CD14-positive monocyte (primary cell): Measurements from ENCODE around the gene LETM1. TPM values are rescaled to one million over a fixed set of nuclear protein-coding genes. Genes with fewer than 3 reads are reported as not detected.

Experiments
- DNase-seq, 3 donors: peaks; one replicate each; pipeline ENCODE4 v3.0.0-alpha.2; 2011 to 2022
- H2AFZ ChIP-seq: 2 replicates; pipeline ENCODE4 v1.6.0; 2012; ENCODE audit warnings: mild to moderate bottlenecking, low read depth, low read length, inconsistent platforms; ENCODE audit not compliant: insufficient read depth, poor library complexity, severe bottlenecking
- H3K27ac ChIP-seq, 2 donors: 1 replicate in 1 of 2; 2 replicates in 1 of 2; pipeline ENCODE4 v1.5.1; 2012 to 2013; ENCODE audit warnings: low read length in 2 of 2, control low read depth in 1 of 2, inconsistent platforms in 1 of 2, low read depth in 1 of 2, mild to moderate bottlenecking in 1 of 2
- H3K27me3 ChIP-seq, 2 donors: one replicate each; pipeline versions ENCODE4 v1.6.0 to v1.6.1; 2011 to 2013; ENCODE audit warnings: low read length in 2 of 2; ENCODE audit not compliant: control insufficient read depth in 2 of 2, insufficient read depth in 2 of 2
- H3K36me3 ChIP-seq, 2 donors: replicated peaks in 1 of 2; 1 replicate in 1 of 2; 2 replicates in 1 of 2; pipeline versions ENCODE4 v1.5.1 to v1.6.1; 2012 to 2013; ENCODE audit warnings: low read length in 2 of 2, control low read depth in 1 of 2, inconsistent platforms in 1 of 2, mild to moderate bottlenecking in 1 of 2; ENCODE audit not compliant: insufficient read depth in 2 of 2, control insufficient read depth in 1 of 2
- H3K4me1 ChIP-seq, 2 donors: 1 replicate in 1 of 2; 2 replicates in 1 of 2; pipeline versions ENCODE4 v1.5.1 to v1.6.1; 2012 to 2013; ENCODE audit warnings: low read length in 2 of 2, control low read depth in 1 of 2, inconsistent platforms in 1 of 2, mild to moderate bottlenecking in 1 of 2, moderate library complexity in 1 of 2; ENCODE audit not compliant: insufficient read depth in 2 of 2, control insufficient read depth in 1 of 2
- H3K4me2 ChIP-seq: replicated peaks from 2 replicates; pipeline ENCODE3; 2012; ENCODE audit warnings: low read length, moderate library complexity, mild to moderate bottlenecking; ENCODE audit not compliant: poor library complexity, severe bottlenecking; ENCODE audit errors: extremely low read depth
- H3K4me3 ChIP-seq, 3 experiments: fragments of 200-600 bp in 1 of 3; sonication (generic) in 1 of 3; replicated peaks in 1 of 3; 1 replicate in 2 of 3; 2 replicates in 1 of 3; pipeline ENCODE4 v1.5.1; 2011 to 2013; ENCODE audit warnings: low read length in 3 of 3, mild to moderate bottlenecking in 3 of 3, control low read depth in 2 of 3, low read depth in 2 of 3, inconsistent platforms in 1 of 3, moderate library complexity in 1 of 3
- H3K79me2 ChIP-seq: 2 replicates; pipeline ENCODE4 v1.6.0; 2012; ENCODE audit warnings: mild to moderate bottlenecking, control low read depth, inconsistent platforms, low read length, moderate library complexity; ENCODE audit not compliant: insufficient read depth
- H3K9ac ChIP-seq: 2 replicates; pipeline ENCODE4 v1.6.0; 2017; ENCODE audit warnings: low read length, mild to moderate bottlenecking; ENCODE audit not compliant: insufficient read depth, poor library complexity, severe bottlenecking
- H3K9me3 ChIP-seq, 2 donors: replicated peaks in 1 of 2; 1 replicate in 1 of 2; 2 replicates in 1 of 2; pipeline versions ENCODE4 v1.5.1 to v1.6.1; 2012 to 2013; ENCODE audit warnings: low read length in 2 of 2, control low read depth in 1 of 2; ENCODE audit not compliant: control insufficient read depth in 1 of 2, insufficient read depth in 1 of 2
- H4K20me1 ChIP-seq: 2 replicates; pipeline ENCODE4 v1.6.0; 2012; ENCODE audit warnings: mild to moderate bottlenecking, low read length, control low read depth, moderate library complexity; ENCODE audit not compliant: insufficient read depth
- H3K27ac Mint-ChIP-seq, 7 donors: one replicate each; pipeline ENCODE4 v1.8.0; 2020; ENCODE audit warnings: mild to moderate bottlenecking in 7 of 7, mixed read lengths in 7 of 7, moderate library complexity in 6 of 7, inconsistent platforms in 2 of 7
- H3K27me3 Mint-ChIP-seq, 3 donors: one replicate each; pipeline ENCODE4 v1.8.0; 2021 to 2022; ENCODE audit warnings: low read depth in 3 of 3, mild to moderate bottlenecking in 3 of 3, mixed read lengths in 3 of 3, moderate library complexity in 3 of 3, inconsistent platforms in 1 of 3
- H3K36me3 Mint-ChIP-seq, 2 donors: one replicate each; pipeline ENCODE4 v1.8.0; 2020; ENCODE audit warnings: mixed read lengths in 2 of 2, inconsistent platforms in 1 of 2, mild to moderate bottlenecking in 1 of 2
- H3K4me1 Mint-ChIP-seq: one replicate; pipeline ENCODE4 v1.8.0; 2020; ENCODE audit warnings: mild to moderate bottlenecking, mixed read lengths
- H3K4me3 Mint-ChIP-seq, 2 donors: one replicate each; pipeline ENCODE4 v1.8.0; 2020; ENCODE audit warnings: mild to moderate bottlenecking in 2 of 2, mixed read lengths in 2 of 2, moderate library complexity in 1 of 2
- H3K9me3 Mint-ChIP-seq, 7 donors: one replicate each; pipeline ENCODE4 v1.8.0; 2020 to 2022; ENCODE audit warnings: mixed read lengths in 7 of 7, mild to moderate bottlenecking in 6 of 7, moderate library complexity in 6 of 7, inconsistent platforms in 2 of 7
- CTCF ChIP-seq: fragments of 200-600 bp; IDR thresholded peaks from one replicate; pipeline ENCODE4 v1.8.0; 2022; ENCODE audit warnings: antibody characterized with exemption, mild to moderate bottlenecking
- WGBS: methylation state at CpG from one replicate; pipeline ENCODE4 v1.1.5; 2013; ENCODE audit warnings: missing lambda C conversion rate; ENCODE audit not compliant: insufficient coverage; 5-methylcytosine and 5-hydroxymethylcytosine counted together
- intact Hi-C, 2 donors: fragments of 100-400 bp; cut with micrococcal nuclease; formaldehyde crosslinking; loops; one replicate each; pipeline versions ENCODE4 v1.15.0 to v1.15.1; 2023
- polyA plus RNA-seq, 3 donors: library from polyadenylated mRNA; depleted of rRNA in 1 of 3; unstranded in 2 of 3; stranded (reverse) in 1 of 3; fragments of 300-500 nt in 2 of 3; fragments of >200 nt in 1 of 3; fragmentation: Illumina TruSeq in 2 of 3; gene quantifications; 1 replicate in 2 of 3; 2 replicates in 1 of 3; pipeline ENCODE4 v1.2.3, GENCODE V29; 2012 to 2021

Gene LETM1
- polyA plus RNA-seq, 3 donors: 6.2 to 18.6 (median 9.0) TPM

GRCh38 chr4:1766106-1767060 is 89.6 kb downstream of the LETM1 start:
- H3K27ac Mint-ChIP-seq: no peak overlapping the region
- H3K4me1 Mint-ChIP-seq: peaks cover 1% of the 10 kb centered on the region
- Histone ChIP-seq H3K9ac (no peak overlapping the region), H3K27me3 (peaks cover 3 to 60% of the 10 kb centered on the region in 2 donors), H3K9me3 (no peaks in the 10 kb centered on the region), H2AFZ (no peak overlapping the region), H3K4me2 (no peak overlapping the region), H3K79me2 (no peaks in the 10 kb centered on the region), H3K27ac (no peak overlapping the region), H3K36me3 (no peaks in the 10 kb centered on the region), H3K4me1 (no peaks in the 10 kb centered on the region), H3K4me3 (no peak overlapping the region), H4K20me1 (no peaks in the 10 kb centered on the region)
- H3K36me3 Mint-ChIP-seq: no peaks in the 10 kb centered on the region
- H3K4me3 Mint-ChIP-seq: peak overlapping the region in 1 of 2 donors; percentile 15
- intact Hi-C loops: no loop called here
- no peak for DNase-seq
- 65% methylated on average over 30 of the region's 41 CpGs for WGBS
- TF ChIP-seq CTCF: no peak
- peaks cover 0 to 6% (median 0%) of the 10 kb centered on the region in 7 donors for H3K9me3 Mint-ChIP-seq
- peaks cover 35 to 83% (median 42%) of the 10 kb centered on the region in 3 donors for H3K27me3 Mint-ChIP-seq

- Histone ChIP-seq H3K27me3 (peaks cover 3 to 58% of the 10 kb centered on the region in 2 donors), H3K4me1 (no peaks in the 10 kb centered on the region), H3K36me3 (no peaks in the 10 kb centered on the region), H3K27ac (no peak overlapping the region), H3K4me2 (no peak overlapping the region), H3K9ac (no peak overlapping the region), H4K20me1 (no peaks in the 10 kb centered on the region), H3K9me3 (no peaks in the 10 kb centered on the region), H2AFZ (no peak overlapping the region), H3K79me2 (no peaks in the 10 kb centered on the region), H3K4me3 (no peak overlapping the region)
- Mint-ChIP-seq H3K4me3 (no peak overlapping the region), H3K27me3 (peaks cover 35 to 76% (median 40%) of the 10 kb centered on the region in 3 donors), H3K27ac (peak overlapping the region in 1 of 7 donors; percentile 20), H3K36me3 (no peaks in the 10 kb centered on the region), H3K4me1 (peaks cover 1% of the 10 kb centered on the region), H3K9me3 (peaks cover 0 to 6% (median 0%) of the 10 kb centered on the region in 7 donors)
- 88% methylated on average over 9 of the region's 10 CpGs for WGBS
- no peak for TF ChIP-seq CTCF
- no peak for DNase-seq
- intact Hi-C loops: no loop called here
Measured at GRCh38 chr4:1765409-1766072, 90.4 kb downstream of the LETM1 start.
